GM18508 (cell line): ENCODE measurements around the gene NOMO2.
"Not testable (repeated sequence)": the region's sequence is repeated elsewhere in the genome, so short reads cannot be mapped to it uniquely, and the experiment has no call there.

Experiments
- ATAC-seq: cut with Tn5 transposase; IDR thresholded peaks from one replicate; pipeline ENCODE4 v1.9.1; 2021; ENCODE audit warnings: moderate number of reproducible peaks; ENCODE audit not compliant: insufficient read depth, unreplicated experiment

The NOMO2 gene

DNA sequence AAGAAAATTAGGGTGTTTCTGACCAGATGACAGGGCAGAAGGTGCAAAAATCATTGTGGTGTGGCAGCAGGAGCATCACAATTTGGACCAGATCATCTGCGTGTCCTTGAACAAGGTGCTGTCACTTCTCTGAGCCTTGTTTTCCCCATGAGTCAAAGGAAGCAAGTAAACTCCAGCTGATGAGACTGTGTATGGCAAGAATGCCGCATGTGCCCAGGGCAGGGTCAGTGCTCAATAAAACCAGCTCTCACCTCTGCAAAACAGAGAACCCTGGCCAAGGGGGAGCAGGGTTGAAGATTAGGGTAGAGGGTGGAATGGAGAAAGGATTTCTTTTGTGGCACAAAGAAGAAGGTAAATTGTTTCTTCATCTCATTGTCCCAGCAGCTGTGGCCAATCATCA lies 17.4 kb upstream of the NOMO2 start:
- not testable (repeated sequence) for ATAC-seq

DNA sequence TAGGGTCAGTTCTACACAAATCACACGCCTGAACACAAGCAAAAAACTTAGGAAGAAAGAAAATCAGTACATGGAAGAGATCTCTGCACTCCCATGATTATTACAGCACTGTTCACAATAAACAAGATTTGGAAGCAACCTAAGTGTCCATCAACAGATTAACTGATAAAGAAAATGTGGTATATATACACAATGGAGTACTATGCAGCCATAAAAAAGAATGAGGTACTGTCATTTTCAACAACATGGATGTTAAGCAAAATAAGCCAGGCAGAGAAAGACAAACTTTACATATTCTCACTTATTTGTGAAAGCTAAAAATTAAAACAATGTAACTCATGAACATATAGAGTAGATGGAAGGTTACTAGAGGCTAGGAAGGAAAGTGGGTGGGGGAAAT lies 16.0 kb upstream of the NOMO2 start:
- ATAC-seq: not testable (repeated sequence)

DNA sequence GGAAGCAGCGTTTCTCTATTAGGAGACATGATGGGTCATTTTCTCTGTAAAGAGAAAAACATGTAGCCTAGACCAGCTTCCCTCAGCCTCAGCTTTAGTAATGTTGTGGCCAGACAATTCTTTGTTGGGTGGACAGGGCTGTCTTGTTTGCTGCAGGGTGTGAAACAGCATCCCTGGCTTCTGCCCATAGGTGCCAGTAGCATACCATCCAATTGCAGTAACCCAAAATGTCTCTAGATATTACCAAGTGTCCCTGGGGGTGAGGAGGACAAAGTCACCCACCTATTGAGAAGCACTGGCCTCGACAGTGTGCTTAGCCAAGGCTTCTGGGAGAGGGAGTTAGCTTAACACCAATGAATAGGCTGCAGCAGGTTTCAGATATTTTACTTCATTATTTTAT lies 14.0 kb upstream of the NOMO2 start:
- not testable (repeated sequence) for ATAC-seq

DNA sequence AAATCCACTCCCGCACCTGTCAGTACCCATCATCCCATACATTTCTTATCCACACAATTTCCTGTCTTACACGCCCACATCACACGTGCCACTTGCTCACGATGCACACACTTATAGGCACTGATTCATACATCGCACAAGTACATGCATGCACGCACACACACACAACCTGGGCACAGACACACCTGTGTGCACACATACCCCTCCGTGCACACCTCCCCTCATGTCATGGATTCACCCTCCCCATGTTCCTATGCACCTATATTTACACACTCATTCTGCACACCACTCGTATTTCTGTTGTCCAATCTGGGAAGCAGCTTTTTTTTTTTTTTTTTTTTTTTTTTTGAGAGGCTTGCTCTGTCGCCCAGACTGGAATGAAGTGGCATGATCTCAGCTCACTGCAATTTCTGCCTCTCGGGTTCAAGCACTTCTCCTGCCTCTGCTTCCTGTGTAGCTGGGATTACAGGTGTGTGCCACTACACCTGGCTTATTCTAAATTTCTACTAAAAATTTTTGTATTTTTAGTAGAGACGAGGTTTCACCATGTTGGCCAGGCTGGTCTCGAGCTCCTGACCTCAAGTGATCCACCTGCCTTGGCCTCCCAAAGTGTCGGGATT lies 13.5 kb upstream of the NOMO2 start:
- not testable (repeated sequence) for ATAC-seq

DNA sequence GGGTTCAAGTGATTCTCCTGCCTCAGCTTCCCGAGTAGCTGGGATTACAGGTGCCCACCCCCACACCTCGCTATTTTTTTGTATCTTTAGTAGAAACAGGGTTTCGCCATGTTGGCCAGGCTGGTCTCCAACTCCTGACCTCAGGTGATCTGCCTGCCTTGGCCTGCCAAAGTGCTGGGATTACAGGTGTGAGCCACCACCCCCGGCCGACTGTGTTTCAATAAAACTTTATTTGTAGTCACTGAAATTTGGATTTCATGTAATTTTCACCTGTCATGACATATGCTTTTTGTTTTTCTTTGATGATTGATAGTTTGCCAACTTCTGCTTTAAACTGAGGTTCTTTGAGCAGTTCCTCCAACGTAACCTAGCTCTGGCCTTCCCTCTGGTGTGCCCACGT lies 12.0 kb upstream of the NOMO2 start:
- ATAC-seq: not testable (repeated sequence)

DNA sequence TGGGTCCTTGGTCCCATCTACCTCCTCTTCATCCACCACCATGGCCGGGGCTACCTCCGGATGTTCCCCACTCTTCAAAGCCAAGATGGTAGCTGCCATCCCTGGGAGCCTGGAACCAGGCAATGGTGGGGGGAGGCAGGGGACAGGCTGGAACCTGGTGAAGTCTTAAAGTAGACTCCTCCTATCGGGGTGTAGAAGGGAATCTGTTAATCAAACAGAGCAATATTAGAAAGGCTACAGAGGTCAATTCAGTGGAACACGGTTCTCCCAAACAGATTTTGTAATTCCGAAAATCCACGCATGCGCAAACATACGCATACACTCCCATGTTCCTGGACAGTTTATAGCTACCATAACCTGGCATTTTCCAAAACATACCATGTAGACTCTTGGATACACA lies 11.1 kb upstream of the NOMO2 start:
- not testable (repeated sequence) for ATAC-seq

DNA sequence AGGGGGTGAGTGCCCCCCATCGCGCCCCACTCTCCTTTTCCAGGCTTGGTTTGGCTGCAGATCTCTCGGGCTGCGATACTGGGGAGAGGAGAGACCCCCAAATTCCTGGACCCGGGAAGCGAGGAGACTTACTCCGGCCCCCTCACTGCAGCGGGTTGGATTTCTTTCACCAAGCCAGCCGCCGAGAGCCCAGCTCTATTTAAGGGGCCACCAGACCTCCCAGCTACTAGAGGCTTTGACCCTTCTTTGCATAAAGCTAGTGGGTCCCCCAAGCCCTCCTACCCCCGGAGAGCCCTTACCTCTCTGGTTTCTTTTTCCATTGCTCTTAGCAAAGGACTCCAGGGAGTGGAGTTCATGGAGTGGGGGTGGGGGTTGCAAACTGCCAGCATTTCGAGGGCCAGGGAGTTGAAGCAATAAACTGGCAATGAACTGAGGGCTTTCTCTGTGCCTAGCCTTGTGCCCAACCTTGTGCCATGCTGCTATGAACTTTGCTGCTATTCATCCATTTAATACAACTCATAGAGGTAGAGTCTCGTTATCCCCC lies 9.5 kb upstream of the NOMO2 start:
- ATAC-seq: not testable (repeated sequence)

DNA sequence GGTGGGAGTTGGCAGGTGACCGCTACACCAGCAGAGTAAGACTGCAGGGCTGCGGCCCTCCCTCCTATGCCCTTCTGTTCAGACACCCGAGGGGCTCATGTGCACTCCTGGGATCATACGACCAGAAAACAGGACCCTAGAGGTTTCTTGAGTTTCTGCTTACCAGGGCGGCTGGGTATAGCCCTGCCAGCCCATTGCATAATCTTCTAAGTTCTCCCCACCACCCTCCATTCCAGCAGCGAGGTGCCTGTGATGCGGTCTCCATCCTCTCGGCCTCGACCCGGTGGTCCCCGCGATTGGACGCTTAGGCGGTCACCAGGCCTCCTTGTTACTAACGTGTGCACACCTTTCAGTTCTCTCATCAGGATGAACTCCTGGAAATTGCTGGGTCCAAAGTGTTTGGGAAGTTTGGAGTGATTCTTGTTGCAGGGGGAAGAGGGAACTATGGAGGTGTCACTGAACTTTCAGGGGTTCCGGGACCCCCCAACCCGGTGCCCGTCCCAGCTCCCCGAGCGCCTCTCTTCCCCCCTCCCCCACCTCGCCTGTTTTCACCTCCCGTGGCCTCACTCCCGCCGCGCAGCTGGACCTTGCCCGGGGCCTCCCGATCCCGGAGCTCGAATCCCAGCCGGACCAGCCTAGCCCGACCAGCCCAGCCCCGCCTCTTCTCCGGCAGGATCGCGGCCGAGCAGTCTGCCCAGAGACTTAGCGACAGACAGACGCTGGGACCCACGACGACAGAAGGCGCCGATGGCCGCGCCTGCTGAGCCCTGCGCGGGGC lies 8.8 kb upstream of the NOMO2 start:
- ATAC-seq: not testable (repeated sequence)

DNA sequence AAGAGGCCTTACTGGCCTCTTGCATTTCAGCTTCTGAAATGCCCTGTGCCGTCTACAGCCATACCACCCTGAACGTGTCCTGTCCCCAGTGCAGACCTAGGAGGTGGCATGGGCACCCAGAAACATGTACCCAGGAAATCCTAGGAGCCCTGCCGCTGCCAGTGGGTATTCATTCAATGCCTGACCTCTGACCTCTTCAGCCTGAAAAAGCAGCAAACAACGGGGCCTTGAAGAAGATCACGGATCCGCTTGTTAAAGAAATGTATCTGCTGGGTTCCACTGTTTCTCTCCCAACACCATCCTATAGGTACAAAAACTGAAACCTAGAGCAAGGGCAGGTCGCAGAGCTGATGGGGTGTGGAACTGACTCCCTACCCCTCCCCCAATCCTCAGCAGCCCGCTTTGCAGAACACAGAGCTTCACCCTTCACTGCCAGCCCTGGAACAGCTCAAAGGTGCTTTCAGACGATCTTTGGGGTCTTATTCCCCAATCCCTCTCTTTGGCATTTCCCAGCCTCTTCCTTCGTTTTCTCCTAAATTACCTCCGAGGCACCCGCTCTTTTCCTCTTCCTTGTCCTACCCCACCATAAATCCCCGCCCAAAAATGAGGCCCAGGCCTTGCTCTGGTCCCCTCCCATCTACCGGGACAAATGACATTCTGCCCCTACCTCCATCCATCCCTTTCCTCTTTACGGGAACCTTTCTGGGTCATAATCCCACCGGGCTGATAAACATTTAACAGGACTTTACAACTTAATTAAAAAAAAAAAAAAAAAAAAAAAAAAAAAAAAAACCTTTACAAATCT lies 1.3 kb downstream of the NOMO2 start:
- not testable (repeated sequence) for ATAC-seq

DNA sequence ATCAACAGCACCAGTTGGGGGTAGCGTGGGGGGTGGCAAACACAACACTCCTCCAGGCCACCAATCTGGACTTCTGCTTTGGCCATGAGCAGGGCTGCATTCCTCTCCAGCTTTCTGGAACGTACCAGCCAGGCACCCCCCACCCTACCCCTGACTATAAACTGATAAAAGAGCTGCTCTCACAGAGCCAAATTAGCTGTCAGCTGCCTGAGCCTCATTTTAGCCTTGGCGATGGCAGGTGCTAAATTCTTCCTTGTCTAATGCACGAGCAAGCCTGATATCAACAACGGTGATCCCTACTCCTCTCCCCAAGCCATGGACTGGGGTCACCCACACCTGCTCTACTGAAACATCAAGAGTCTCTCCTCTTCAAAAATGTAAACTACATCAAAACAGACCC lies 8.2 kb downstream of the NOMO2 start:
- not testable (repeated sequence) for ATAC-seq

DNA sequence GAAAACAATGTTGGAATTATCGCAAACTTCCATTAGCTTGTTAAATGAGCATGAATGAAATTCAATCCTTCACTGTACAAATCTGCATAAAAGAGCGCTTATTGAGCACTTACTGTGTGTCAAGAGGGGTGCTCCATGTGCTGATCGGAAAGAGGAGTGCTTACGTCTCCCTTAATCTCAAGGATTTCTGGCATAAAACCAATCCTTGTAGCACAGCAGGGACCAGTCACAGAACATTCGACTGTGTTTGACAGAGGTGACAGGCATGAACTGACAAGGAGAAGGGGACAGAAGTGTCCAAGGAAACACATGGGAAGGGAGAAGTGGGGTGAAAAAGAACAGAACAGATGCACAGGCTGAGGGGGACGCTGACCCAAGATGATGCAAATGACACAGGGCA lies 14.5 kb downstream of the NOMO2 start:
- ATAC-seq: not testable (repeated sequence)

DNA sequence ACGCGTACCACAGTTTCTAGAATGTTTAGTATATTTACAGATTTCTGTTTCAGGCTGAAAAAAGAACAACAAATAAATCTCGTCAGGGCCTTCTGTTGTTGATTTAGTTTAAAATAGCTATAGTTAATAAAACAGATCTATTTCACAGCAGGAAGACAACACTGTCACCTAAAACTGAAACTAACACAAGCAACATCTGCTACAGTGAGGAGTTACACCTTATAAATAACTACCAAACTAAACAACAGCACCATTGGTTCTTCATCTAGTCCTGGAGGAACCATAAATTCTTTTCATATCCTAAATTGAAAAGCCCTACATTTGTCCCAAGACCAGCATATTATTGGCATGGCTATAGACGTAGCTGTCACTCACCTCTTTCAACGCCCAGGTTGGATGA lies 15.0 kb downstream of the NOMO2 start:
- ATAC-seq: not testable (repeated sequence)

DNA sequence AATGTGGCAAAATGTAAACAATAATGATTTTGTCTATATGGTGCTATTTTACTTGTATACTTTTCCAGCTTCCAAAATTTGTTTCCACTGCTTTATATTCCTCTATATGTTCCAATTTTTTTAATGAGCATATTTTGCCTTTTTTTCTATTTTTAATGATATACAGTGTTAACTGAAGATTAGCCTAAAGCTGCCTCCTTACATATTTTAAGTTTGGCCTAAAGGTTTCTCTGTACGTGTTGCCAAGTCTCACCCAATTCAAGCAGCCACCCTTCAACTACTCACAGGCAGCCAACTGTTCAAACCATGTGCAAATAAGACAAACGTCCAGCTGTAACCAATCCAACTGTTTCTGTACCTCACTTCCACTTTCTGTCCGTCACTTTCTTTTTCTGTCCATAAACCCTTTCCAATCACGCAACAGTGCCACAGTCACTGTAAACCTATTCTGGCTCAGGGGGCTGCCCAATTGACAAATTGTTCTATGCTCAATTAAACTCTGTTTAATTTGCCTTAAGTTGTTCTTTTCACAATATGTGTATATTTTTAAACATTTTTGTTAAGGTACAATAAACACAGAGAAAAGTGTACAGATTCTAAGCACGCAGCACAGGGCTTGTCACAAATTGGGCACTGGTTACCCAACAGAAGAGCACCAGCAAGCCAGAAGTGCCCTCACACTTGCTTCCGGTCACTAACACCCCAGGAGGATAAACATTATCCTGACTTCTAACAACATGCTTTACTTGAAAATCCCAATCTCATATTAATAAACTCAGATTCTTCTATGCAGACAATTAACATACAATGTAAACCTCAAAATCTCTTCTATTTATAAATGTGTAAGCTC lies 17.4 kb downstream of the NOMO2 start:
- not testable (repeated sequence) for ATAC-seq

DNA sequence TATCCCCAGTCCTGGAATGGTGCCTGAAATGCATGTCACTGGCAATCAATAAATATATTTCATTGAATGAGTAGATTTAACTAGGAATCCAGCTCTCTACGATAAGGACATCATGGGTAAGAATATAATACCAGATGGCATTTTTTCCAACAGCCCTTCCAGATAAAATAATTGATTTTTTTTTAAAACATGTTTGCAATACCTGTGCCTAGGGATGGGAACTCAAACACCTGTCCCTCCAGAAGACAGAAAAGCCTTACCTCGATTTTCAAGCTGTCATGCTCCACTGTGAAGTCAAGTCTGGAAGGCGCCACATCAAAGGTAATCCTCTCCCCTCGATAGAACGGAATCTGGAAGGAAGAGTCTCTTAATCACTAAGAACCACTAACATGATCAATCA lies 20.0 kb downstream of the NOMO2 start:
- not testable (repeated sequence) for ATAC-seq

DNA sequence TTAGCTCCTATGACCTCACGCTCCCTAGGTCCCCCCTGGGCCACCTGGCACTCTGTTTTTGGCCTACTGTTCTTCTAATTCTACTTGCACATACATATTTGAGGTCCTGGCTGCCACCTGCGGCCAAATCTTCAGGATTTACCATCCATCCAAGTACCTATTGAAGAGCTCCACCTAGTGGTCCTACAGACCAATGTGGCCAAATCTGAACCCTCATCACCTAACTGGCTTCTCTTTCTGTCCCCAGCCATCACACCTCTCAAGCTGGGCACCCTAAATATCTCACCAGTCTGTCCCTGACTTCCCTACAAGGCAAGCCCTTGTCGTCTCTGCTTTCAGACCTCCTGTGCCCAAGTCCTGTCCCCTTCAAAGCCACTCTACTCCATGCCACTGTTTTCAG lies 24.9 kb downstream of the NOMO2 start:
- not testable (repeated sequence) for ATAC-seq

DNA sequence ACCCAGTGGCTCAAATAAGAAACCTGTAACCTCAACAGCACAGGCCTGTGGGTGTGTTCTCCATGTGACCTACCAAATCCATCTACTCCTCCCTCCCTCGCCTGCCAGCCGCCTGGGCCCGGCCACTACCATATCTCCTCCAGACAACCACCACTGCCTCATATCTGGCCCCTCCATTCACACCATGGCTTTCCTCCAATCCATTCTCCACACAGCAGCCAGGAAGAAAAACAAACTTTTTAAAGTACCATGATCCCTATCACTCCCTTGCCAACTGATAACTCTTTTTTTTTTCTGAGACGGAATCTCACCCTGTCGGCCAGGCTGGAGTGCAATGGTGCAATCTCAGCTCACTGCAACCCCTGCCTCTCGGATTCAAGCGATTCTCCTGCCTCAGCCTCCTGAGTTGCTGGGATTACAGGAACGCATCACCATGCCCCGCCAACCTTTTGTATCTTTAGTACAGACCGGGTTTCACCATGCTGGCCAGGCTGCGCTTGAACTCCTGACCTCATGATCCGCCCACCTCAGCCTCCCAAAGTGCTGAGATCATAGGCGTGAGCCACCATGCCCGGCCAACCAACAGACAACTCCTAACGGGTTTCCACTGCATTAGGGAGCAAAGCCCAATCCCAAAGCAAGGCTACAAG lies 26.3 kb downstream of the NOMO2 start:
- ATAC-seq: not testable (repeated sequence)

DNA sequence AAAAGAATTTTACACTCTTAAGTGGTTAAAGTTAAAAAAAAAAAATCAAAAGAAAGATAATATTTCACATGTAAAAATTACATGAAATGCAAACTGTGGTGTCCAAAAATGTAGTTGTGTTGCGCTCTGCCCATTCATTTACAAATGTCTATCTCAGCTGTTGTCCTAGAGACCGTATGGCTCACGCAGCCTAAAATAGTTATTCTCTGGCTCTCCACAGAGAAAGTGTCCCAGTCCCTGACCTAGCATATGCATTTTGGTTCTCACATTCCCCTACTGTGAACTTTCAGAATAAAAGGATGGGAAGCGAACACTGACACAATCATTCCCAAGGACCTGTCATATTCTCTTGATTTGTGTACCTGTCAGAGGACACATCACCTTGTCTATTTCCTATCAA lies 27.6 kb downstream of the NOMO2 start:
- not testable (repeated sequence) for ATAC-seq

DNA sequence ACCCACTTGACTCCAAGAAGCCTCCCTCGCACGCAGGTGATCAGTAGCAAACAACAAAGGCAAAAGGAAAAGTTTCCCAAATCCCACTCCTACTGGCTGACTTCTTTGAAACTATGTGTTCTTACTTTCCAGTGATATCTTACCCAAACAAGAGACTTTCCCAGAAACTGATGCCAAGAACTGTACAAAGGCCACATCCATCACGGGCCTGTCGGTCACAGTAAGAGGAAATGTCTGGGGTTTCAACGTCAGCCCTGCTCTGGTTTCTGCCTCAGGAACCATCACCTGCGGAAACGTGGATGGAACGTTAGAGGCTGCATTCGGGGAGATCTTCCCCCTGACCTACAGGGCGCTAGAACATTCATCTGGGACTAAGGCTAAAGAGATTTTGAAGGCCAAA lies 30.6 kb downstream of the NOMO2 start:
- not testable (repeated sequence) for ATAC-seq

DNA sequence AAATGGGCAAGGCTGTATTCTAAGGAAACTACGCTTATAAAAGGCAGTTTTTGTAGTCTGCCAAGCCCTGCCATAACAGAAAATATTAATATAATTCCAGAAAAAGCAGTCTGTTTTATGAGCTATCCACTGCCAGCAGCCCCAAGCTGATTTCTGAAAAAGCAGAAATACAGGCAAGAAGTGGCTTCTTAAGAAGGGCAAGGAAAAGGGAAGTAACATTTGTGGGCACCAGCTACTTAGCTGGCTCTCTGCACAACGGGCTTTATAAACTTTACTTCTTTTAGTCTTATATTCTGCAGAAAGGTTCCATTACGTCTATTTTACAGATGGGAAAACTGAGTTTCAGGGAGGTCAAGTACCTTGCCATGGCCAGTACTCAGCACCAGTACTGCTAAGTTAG lies 31.6 kb downstream of the NOMO2 start:
- not testable (repeated sequence) for ATAC-seq
